HCT116 (cell line): Measurements from ENCODE around the gene HIVEP3. TPM values are rescaled to one million over a fixed set of nuclear protein-coding genes. Genes with fewer than 3 reads are reported as not detected.

Experiments
- ATAC-seq: fragments of 200-7000 bp; cut with Tn5 transposase; 2 replicates; pipeline ENCODE4 v1.9.1; 2020; ENCODE audit warnings: mild to moderate bottlenecking, moderate library complexity
- BruUV-seq: library from RNA; stranded (reverse); fragments of 400-500 nt; replicated peaks from 2 replicates; lab custom pipeline; 2021; lab: Mats Ljungman, UMichigan
- CTCF ChIA-PET: fragments of 300-600 bp; sonication (Branson Sonifier 250); formaldehyde crosslinking; loops from one replicate; lab custom pipeline; 2021; ENCODE audit warnings: antibody characterized with exemption; lab: Charles Lee
- POLR2A ChIA-PET: fragments of 300-600, 350-600 bp; sonication (Branson Sonifier 250); formaldehyde crosslinking; loops from one replicate; lab custom pipeline; 2021; ENCODE audit warnings: antibody characterized with exemption; lab: Charles Lee
- RAD21 ChIA-PET, 2 experiments: fragments of 300-600 bp; sonication (Branson Sonifier 250); formaldehyde crosslinking; loops; one replicate each; lab custom pipeline; 2023; ENCODE audit warnings: low total read pairs in 2 of 2; ENCODE audit not compliant: uncharacterized antibody in 2 of 2, unreplicated experiment in 2 of 2, low non-redundant PET in 1 of 2; lab: Charles Lee
- DNase-seq: peaks from one replicate; pipeline ENCODE4 v3.0.0-alpha.2; 2010; ENCODE audit warnings: low read depth, low spot score
- H2AFZ ChIP-seq: fragments of 200-600 bp; shearing (Covaris generic), sonication (generic); 2 replicates; pipeline ENCODE4 v1.6.1; 2017; ENCODE audit warnings: low read depth, mixed run types, mixed read lengths, antibody characterized with exemption, low read length; ENCODE audit not compliant: poor library complexity, severe bottlenecking
- H3K27ac ChIP-seq: 2 replicates; pipeline ENCODE4 v1.5.1; 2012; ENCODE audit warnings: low read depth, low read length
- H3K27me3 ChIP-seq: fragments of 200-600 bp; sonication (generic); 2 replicates; pipeline ENCODE4 v1.6.1; 2016; ENCODE audit warnings: mixed run types, low read length, mixed read lengths; ENCODE audit not compliant: insufficient read depth
- H3K36me3 ChIP-seq, 2 experiments: fragments of 200-500 bp in 1 of 2; fragments of 200-600 bp in 1 of 2; sonication (Bioruptor generic) in 1 of 2; sonication (generic) in 1 of 2; 2 replicates each; pipeline versions ENCODE4 v1.5.1 to v1.6.1; 2014 to 2016; ENCODE audit warnings: low read length in 2 of 2, inconsistent platforms in 1 of 2, mixed read lengths in 1 of 2, mixed run types in 1 of 2; ENCODE audit not compliant: insufficient read depth in 2 of 2, control insufficient read depth in 1 of 2
- H3K4me1 ChIP-seq, 2 experiments: fragments of 200-600 bp in 1 of 2; sonication (generic) in 1 of 2; 2 replicates each; pipeline versions ENCODE4 v1.5.1 to v1.6.1; 2012 to 2017; ENCODE audit warnings: low read length in 2 of 2, inconsistent platforms in 1 of 2, mild to moderate bottlenecking in 1 of 2, mixed read lengths in 1 of 2, mixed run types in 1 of 2, moderate library complexity in 1 of 2; ENCODE audit not compliant: insufficient read depth in 2 of 2, control insufficient read depth in 1 of 2
- H3K4me2 ChIP-seq: fragments of 200-600 bp; sonication (generic); 2 replicates; pipeline ENCODE4 v1.6.1; 2017; ENCODE audit warnings: mixed run types, low read length, mixed read lengths
- H3K4me3 ChIP-seq, 2 experiments: fragments of 200-600 bp in 1 of 2; sonication (generic) in 1 of 2; replicated peaks in 1 of 2; 2 replicates each; pipeline ENCODE4 v1.5.1; 2011 to 2016; ENCODE audit warnings: low read length in 2 of 2, control low read depth in 1 of 2, low read depth in 1 of 2, mild to moderate bottlenecking in 1 of 2, mixed read lengths in 1 of 2, mixed run types in 1 of 2
- H3K79me2 ChIP-seq: fragments of 200-600 bp; sonication (generic); 2 replicates; pipeline ENCODE4 v1.6.1; 2017; ENCODE audit warnings: mild to moderate bottlenecking, mixed run types, low read length, moderate library complexity, mixed read lengths; ENCODE audit not compliant: insufficient read depth
- H3K9ac ChIP-seq: fragments of 200-600 bp; sonication (generic); 2 replicates; pipeline ENCODE4 v1.6.1; 2016; ENCODE audit warnings: low read length, mixed read lengths
- H3K9me2 ChIP-seq: fragments of 200-600 bp; sonication (generic), shearing (Covaris generic); 2 replicates; pipeline ENCODE4 v1.6.1; 2017; ENCODE audit warnings: mixed run types, mild to moderate bottlenecking, moderate library complexity; ENCODE audit not compliant: insufficient read depth
- H3K9me3 ChIP-seq, 2 experiments: fragments of 200-500 bp in 1 of 2; fragments of 200-600 bp in 1 of 2; sonication (Bioruptor generic) in 1 of 2; sonication (generic) in 1 of 2; 2 replicates each; pipeline ENCODE4 v1.6.1; 2014 to 2017; ENCODE audit warnings: low read length in 2 of 2, mixed read lengths in 2 of 2, inconsistent platforms in 1 of 2, low read depth in 1 of 2, mild to moderate bottlenecking in 1 of 2, mixed run types in 1 of 2, moderate library complexity in 1 of 2; ENCODE audit not compliant: control insufficient read depth in 1 of 2, insufficient read depth in 1 of 2
- H4K20me1 ChIP-seq: fragments of 200-600 bp; sonication (generic), shearing (Covaris generic); 2 replicates; pipeline ENCODE4 v1.6.1; 2017; ENCODE audit warnings: mixed run types, mild to moderate bottlenecking, moderate library complexity; ENCODE audit not compliant: insufficient read depth
- CEBPB ChIP-seq: IDR thresholded peaks from 2 replicates; pipeline ENCODE4 v1.6.1; 2012; ENCODE audit warnings: low read depth
- EGR1 ChIP-seq: IDR thresholded peaks from 2 replicates; pipeline ENCODE4 v1.6.1; 2012; ENCODE audit warnings: low read depth
- ELF1 ChIP-seq: IDR thresholded peaks from 2 replicates; pipeline ENCODE4 v1.6.1; 2012; ENCODE audit warnings: low read depth, borderline replicate concordance
- EZH2 ChIP-seq: fragments of 200-600 bp; sonication (generic); IDR thresholded peaks from 2 replicates; pipeline ENCODE4 v1.6.1; 2017; ENCODE audit warnings: antibody characterized with exemption, mixed run types
- EZH2phosphoT487 ChIP-seq: fragments of 200-600 bp; IDR thresholded peaks from 2 replicates; pipeline ENCODE4 v1.6.1; 2018; ENCODE audit warnings: antibody characterized with exemption, borderline replicate concordance
- FOSL1 ChIP-seq: IDR thresholded peaks from 2 replicates; pipeline ENCODE4 v1.6.1; 2012; ENCODE audit warnings: low read depth
- JUND ChIP-seq: IDR thresholded peaks from 2 replicates; pipeline ENCODE4 v1.6.1; 2012
- POLR2A ChIP-seq: IDR thresholded peaks from 2 replicates; pipeline ENCODE4 v1.7.0; 2011; ENCODE audit warnings: borderline replicate concordance; ENCODE audit not compliant: insufficient read depth, insufficient read length; ENCODE audit errors: extremely low read depth
- POLR2AphosphoS5 ChIP-seq: IDR thresholded peaks from 2 replicates; pipeline ENCODE4 v1.6.1; 2011; ENCODE audit warnings: mild to moderate bottlenecking, low read depth, low read length, moderate library complexity
- SP1 ChIP-seq: IDR thresholded peaks from 2 replicates; pipeline ENCODE4 v1.6.1; 2012; ENCODE audit warnings: low read depth
- SRF ChIP-seq: IDR thresholded peaks from 2 replicates; pipeline ENCODE4 v1.6.1; 2012; ENCODE audit warnings: low read depth
- TCF7L2 ChIP-seq: IDR thresholded peaks from 2 replicates; pipeline ENCODE4 v1.7.0; 2011; ENCODE audit warnings: borderline replicate concordance, inconsistent platforms; ENCODE audit not compliant: insufficient read depth, insufficient read length; ENCODE audit errors: extremely low read depth
- YY1 ChIP-seq: IDR thresholded peaks from 2 replicates; pipeline ENCODE4 v1.6.1; 2011; ENCODE audit warnings: low read length, low read depth, moderate library complexity, mild to moderate bottlenecking; ENCODE audit not compliant: insufficient replicate concordance; ENCODE audit errors: extremely low read depth
- ZFX ChIP-seq: fragments of 450-650 bp; IDR thresholded peaks from 2 replicates; pipeline ENCODE4 v1.6.1; 2017
- intact Hi-C: fragments of 100-400 bp; cut with micrococcal nuclease; formaldehyde crosslinking; loops from 2 replicates; pipeline ENCODE4 v1.10.0; 2022
- total RNA-seq: library from RNA; stranded (reverse); gene quantifications from one replicate; pipeline ENCODE4 v1.2.1, GENCODE V29; 2021; ENCODE audit not compliant: unreplicated experiment
- TF ChIP-seq, protein P1 (sequence below), 3 experiments: fragments of 200-600 bp in 1 of 3; sonication (generic) in 1 of 3; IDR thresholded peaks in 2 of 3; conservative IDR thresholded peaks in 1 of 3; 2 replicates each; pipeline ENCODE4 v1.5.1; 2012 to 2017; ENCODE audit warnings: low read depth in 2 of 3, low read length in 2 of 3, antibody characterized with exemption in 1 of 3, borderline replicate concordance in 1 of 3, control low read depth in 1 of 3, mild to moderate bottlenecking in 1 of 3, mixed read lengths in 1 of 3, mixed run types in 1 of 3, moderate library complexity in 1 of 3; ENCODE audit not compliant: insufficient read depth in 1 of 3
- TF ChIP-seq, protein P2 (sequence below): IDR thresholded peaks from 2 replicates; pipeline ENCODE4 v1.6.1; 2012
- TF ChIP-seq, protein P3 (sequence below): IDR thresholded peaks from 2 replicates; pipeline ENCODE4 v1.6.1; 2012

Gene HIVEP3
- total RNA-seq, 1 experiment from 2014 or later, result 7.1 TPM

DNA sequence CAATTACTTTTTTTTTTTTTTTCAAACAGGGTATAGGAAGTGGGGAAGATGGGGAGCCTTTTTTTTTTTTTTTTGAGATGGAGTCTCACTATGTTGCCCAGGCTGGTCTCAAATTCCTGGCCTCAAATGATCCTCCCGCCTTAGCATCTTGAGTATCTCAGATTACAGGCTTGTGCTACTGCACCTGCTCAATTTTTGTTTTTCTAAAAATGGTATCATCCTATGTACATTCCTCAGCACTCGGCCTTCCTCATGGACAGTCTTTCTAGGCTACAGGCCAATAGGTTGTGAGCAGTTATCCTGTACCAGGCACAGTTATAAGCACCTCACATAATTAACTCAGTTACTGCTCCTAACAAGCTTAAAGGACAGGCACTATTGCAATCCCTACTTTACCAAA, 302.2 kb downstream of the HIVEP3 start:
- RAD21 ChIA-PET, result no interaction called here
- POLR2A ChIA-PET, result no interaction called here
- H3K79me2 ChIP-seq, result no peaks in the 10 kb centered on the region

DNA sequence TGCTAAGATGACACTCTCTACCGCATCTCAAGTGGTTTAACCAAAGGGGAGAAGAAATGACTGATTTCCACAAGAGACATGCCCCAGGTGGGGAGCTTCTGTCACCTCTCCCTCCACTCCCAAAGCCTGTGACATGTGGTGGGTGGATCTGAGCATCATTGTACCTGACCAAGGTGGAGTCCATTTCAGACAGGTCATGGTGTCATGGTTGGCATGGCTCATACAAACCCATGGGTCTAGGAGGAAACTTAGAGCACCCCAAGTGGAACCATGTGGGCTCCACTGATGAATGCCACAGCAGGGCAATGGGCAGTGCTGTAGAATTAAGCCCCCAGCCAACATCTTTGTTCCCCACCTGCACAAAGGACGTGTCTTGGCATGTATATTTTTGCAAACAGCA, 302.7 kb downstream of the HIVEP3 start:
- Histone ChIP-seq H3K9me3 (no peaks in the 10 kb centered on the region), H3K4me2 (no peak overlapping the region), H3K9ac (no peak overlapping the region), H3K27me3 (no peaks in the 10 kb centered on the region), H4K20me1 (no peaks in the 10 kb centered on the region), H3K9me2 (no peaks in the 10 kb centered on the region), H3K4me3 (no peak overlapping the region), H3K27ac (no peak overlapping the region), H3K79me2 (no peaks in the 10 kb centered on the region), H3K36me3 (no peaks in the 10 kb centered on the region), H3K4me1 (no peaks in the 10 kb centered on the region), H2AFZ (no peak overlapping the region)
- no TSS peak for BruUV-seq
- DNase-seq, result no peak
- intact Hi-C loops, result no loop called here
- no peak for TF ChIP-seq ELF1
- TF ChIP-seq CEBPB, result no peak
- TF ChIP-seq POLR2A, result no peak
- no peak for TF ChIP-seq FOSL1
- no peak for TF ChIP-seq SP1
- no peak for TF ChIP-seq EZH2
- TF ChIP-seq, protein P1, sequence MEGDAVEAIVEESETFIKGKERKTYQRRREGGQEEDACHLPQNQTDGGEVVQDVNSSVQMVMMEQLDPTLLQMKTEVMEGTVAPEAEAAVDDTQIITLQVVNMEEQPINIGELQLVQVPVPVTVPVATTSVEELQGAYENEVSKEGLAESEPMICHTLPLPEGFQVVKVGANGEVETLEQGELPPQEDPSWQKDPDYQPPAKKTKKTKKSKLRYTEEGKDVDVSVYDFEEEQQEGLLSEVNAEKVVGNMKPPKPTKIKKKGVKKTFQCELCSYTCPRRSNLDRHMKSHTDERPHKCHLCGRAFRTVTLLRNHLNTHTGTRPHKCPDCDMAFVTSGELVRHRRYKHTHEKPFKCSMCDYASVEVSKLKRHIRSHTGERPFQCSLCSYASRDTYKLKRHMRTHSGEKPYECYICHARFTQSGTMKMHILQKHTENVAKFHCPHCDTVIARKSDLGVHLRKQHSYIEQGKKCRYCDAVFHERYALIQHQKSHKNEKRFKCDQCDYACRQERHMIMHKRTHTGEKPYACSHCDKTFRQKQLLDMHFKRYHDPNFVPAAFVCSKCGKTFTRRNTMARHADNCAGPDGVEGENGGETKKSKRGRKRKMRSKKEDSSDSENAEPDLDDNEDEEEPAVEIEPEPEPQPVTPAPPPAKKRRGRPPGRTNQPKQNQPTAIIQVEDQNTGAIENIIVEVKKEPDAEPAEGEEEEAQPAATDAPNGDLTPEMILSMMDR (IDR thresholded peaks at IDR 0.05 in 2 of 3, conservative IDR thresholded peaks at IDR 0.05 in 1 of 3; ENCODE audit: borderline replicate concordance in 1 of 3, insufficient read depth in 1 of 3, low read depth in 2 of 3, low read length in 2 of 3), result no peak
- TF ChIP-seq EGR1, result no peak
- TF ChIP-seq SRF, result no peak
- TF ChIP-seq, protein P2, sequence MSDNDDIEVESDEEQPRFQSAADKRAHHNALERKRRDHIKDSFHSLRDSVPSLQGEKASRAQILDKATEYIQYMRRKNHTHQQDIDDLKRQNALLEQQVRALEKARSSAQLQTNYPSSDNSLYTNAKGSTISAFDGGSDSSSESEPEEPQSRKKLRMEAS, result no peak
- no peak for TF ChIP-seq POLR2AphosphoS5
- TF ChIP-seq TCF7L2, result no peak
- TF ChIP-seq, protein P3, sequence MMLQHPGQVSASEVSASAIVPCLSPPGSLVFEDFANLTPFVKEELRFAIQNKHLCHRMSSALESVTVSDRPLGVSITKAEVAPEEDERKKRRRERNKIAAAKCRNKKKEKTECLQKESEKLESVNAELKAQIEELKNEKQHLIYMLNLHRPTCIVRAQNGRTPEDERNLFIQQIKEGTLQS, result no peak
- TF ChIP-seq YY1, result no peak
- TF ChIP-seq EZH2phosphoT487, result no peak
- no peak for TF ChIP-seq JUND
- TF ChIP-seq ZFX, result no peak
- RAD21 ChIA-PET, result no interaction called here
- POLR2A ChIA-PET, result no interaction called here
- CTCF ChIA-PET, result no interaction called here
- ATAC-seq, result no peak

More for the DNA sequence above, 302.2 kb downstream of the HIVEP3 start:
- no peaks in the 10 kb centered on the region for H3K9me3 ChIP-seq
- no peak overlapping the region for H3K9ac ChIP-seq
- ATAC-seq (no peak), DNase-seq (no peak)
- no peaks in the 10 kb centered on the region for H4K20me1 ChIP-seq
- intact Hi-C loops, result no loop called here
- H3K4me3 ChIP-seq, result no peak overlapping the region
- no peaks in the 10 kb centered on the region for H3K9me2 ChIP-seq
- no peaks in the 10 kb centered on the region for H3K36me3 ChIP-seq
- H3K4me2 ChIP-seq, result no peak overlapping the region
- no peak overlapping the region for H3K27ac ChIP-seq
- H2AFZ ChIP-seq, result no peak overlapping the region
- TF ChIP-seq POLR2A (no peak), EZH2phosphoT487 (no peak)
- TF ChIP-seq, protein P3, result no peak
- H3K4me1 ChIP-seq, result no peaks in the 10 kb centered on the region
- no peaks in the 10 kb centered on the region for H3K27me3 ChIP-seq
- CTCF ChIA-PET, result no interaction called here
- no TSS peak for BruUV-seq
